ENCODE measurements around the gene NME4.

Gene NME4

GRCh38 chr16:391885-392335 lies 5.1 kb upstream of the NME4 start (continued):
- TF ChIP-seq, protein P1, sequence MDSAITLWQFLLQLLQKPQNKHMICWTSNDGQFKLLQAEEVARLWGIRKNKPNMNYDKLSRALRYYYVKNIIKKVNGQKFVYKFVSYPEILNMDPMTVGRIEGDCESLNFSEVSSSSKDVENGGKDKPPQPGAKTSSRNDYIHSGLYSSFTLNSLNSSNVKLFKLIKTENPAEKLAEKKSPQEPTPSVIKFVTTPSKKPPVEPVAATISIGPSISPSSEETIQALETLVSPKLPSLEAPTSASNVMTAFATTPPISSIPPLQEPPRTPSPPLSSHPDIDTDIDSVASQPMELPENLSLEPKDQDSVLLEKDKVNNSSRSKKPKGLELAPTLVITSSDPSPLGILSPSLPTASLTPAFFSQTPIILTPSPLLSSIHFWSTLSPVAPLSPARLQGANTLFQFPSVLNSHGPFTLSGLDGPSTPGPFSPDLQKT (IDR thresholded peaks at IDR 0.05; ENCODE audit: borderline replicate concordance, low read depth, low read length): no peak
- TF ChIP-seq ZEB2 (tag by site-specific recombination; IDR thresholded peaks at IDR 0.05) (peak; percentile 59; the same call in 1 of the 2 replicates), ZNF76 (tag by site-specific recombination; IDR thresholded peaks at IDR 0.05; ENCODE audit: borderline replicate concordance, low read depth) (peak; percentile 16; the same call in 1 of the 2 replicates), SP3 (tag by site-specific recombination; IDR thresholded peaks at IDR 0.05) (no peak), OSR2 (tag by site-specific recombination; IDR thresholded peaks at IDR 0.05) (no peak), PBX3 (CRISPR knock-in tag; IDR thresholded peaks at IDR 0.05) (no peak), ZNF362 (tag by site-specific recombination; IDR thresholded peaks at IDR 0.05) (no peak), ZNF433 (tag by site-specific recombination; IDR thresholded peaks at IDR 0.05; ENCODE audit: low read depth) (no peak), ZNF214 (tag by site-specific recombination; IDR thresholded peaks at IDR 0.05; ENCODE audit: borderline replicate concordance) (no peak), ZNF146 (tag by site-specific recombination; IDR thresholded peaks at IDR 0.05) (no peak), SETDB1 (IDR thresholded peaks at IDR 0.05; ENCODE audit: insufficient read length, low read length) (peak; percentile 90), ZNF48 (tag by site-specific recombination; IDR thresholded peaks at IDR 0.05) (no peak), ZNF555 (tag by site-specific recombination; conservative IDR thresholded peaks at IDR 0.05) (no peak), ZNF768 (tag by site-specific recombination; IDR thresholded peaks at IDR 0.05) (peak; percentile 64), ZIC2 (tag by site-specific recombination; IDR thresholded peaks at IDR 0.05) (no peak), ZNF549 (tag by site-specific recombination; IDR thresholded peaks at IDR 0.05) (no peak), MYNN (tag by site-specific recombination; IDR thresholded peaks at IDR 0.05; ENCODE audit: borderline replicate concordance) (no peak), HOXC10 (CRISPR knock-in tag; IDR thresholded peaks at IDR 0.05) (no peak), ZNF174 (tag by site-specific recombination; IDR thresholded peaks at IDR 0.05) (no peak), ZNF266 (tag by site-specific recombination; IDR thresholded peaks at IDR 0.05; ENCODE audit: low read depth) (no peak), ZNF416 (tag by site-specific recombination; IDR thresholded peaks at IDR 0.05) (no peak), TCF7L2 (IDR thresholded peaks at IDR 0.05; ENCODE audit: borderline replicate concordance, low read depth, low read length) (no peak), ZNF354C (tag by site-specific recombination; IDR thresholded peaks at IDR 0.05; ENCODE audit: borderline replicate concordance, low read depth) (no peak)
- TF ChIP-seq, protein P2, sequence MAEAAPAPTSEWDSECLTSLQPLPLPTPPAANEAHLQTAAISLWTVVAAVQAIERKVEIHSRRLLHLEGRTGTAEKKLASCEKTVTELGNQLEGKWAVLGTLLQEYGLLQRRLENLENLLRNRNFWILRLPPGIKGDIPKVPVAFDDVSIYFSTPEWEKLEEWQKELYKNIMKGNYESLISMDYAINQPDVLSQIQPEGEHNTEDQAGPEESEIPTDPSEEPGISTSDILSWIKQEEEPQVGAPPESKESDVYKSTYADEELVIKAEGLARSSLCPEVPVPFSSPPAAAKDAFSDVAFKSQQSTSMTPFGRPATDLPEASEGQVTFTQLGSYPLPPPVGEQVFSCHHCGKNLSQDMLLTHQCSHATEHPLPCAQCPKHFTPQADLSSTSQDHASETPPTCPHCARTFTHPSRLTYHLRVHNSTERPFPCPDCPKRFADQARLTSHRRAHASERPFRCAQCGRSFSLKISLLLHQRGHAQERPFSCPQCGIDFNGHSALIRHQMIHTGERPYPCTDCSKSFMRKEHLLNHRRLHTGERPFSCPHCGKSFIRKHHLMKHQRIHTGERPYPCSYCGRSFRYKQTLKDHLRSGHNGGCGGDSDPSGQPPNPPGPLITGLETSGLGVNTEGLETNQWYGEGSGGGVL (tag by site-specific recombination; IDR thresholded peaks at IDR 0.05): no peak
- TF ChIP-seq, protein P3, sequence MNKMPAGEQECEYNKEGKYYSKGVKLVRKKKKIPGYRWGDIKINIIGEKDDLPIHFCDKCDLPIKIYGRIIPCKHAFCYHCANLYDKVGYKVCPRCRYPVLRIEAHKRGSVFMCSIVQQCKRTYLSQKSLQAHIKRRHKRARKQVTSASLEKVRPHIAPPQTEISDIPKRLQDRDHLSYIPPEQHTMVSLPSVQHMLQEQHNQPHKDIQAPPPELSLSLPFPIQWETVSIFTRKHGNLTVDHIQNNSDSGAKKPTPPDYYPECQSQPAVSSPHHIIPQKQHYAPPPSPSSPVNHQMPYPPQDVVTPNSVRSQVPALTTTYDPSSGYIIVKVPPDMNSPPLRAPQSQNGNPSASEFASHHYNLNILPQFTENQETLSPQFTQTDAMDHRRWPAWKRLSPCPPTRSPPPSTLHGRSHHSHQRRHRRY (tag by site-specific recombination; IDR thresholded peaks at IDR 0.05): no peak
- TF ChIP-seq, protein P4, sequence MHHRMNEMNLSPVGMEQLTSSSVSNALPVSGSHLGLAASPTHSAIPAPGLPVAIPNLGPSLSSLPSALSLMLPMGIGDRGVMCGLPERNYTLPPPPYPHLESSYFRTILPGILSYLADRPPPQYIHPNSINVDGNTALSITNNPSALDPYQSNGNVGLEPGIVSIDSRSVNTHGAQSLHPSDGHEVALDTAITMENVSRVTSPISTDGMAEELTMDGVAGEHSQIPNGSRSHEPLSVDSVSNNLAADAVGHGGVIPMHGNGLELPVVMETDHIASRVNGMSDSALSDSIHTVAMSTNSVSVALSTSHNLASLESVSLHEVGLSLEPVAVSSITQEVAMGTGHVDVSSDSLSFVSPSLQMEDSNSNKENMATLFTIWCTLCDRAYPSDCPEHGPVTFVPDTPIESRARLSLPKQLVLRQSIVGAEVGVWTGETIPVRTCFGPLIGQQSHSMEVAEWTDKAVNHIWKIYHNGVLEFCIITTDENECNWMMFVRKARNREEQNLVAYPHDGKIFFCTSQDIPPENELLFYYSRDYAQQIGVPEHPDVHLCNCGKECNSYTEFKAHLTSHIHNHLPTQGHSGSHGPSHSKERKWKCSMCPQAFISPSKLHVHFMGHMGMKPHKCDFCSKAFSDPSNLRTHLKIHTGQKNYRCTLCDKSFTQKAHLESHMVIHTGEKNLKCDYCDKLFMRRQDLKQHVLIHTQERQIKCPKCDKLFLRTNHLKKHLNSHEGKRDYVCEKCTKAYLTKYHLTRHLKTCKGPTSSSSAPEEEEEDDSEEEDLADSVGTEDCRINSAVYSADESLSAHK (tag by site-specific recombination; IDR thresholded peaks at IDR 0.05): no peak
- TF ChIP-seq, protein P5, sequence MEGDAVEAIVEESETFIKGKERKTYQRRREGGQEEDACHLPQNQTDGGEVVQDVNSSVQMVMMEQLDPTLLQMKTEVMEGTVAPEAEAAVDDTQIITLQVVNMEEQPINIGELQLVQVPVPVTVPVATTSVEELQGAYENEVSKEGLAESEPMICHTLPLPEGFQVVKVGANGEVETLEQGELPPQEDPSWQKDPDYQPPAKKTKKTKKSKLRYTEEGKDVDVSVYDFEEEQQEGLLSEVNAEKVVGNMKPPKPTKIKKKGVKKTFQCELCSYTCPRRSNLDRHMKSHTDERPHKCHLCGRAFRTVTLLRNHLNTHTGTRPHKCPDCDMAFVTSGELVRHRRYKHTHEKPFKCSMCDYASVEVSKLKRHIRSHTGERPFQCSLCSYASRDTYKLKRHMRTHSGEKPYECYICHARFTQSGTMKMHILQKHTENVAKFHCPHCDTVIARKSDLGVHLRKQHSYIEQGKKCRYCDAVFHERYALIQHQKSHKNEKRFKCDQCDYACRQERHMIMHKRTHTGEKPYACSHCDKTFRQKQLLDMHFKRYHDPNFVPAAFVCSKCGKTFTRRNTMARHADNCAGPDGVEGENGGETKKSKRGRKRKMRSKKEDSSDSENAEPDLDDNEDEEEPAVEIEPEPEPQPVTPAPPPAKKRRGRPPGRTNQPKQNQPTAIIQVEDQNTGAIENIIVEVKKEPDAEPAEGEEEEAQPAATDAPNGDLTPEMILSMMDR (tag by site-specific recombination; IDR thresholded peaks at IDR 0.05): peak; percentile 67
- TF ChIP-seq, protein P6, sequence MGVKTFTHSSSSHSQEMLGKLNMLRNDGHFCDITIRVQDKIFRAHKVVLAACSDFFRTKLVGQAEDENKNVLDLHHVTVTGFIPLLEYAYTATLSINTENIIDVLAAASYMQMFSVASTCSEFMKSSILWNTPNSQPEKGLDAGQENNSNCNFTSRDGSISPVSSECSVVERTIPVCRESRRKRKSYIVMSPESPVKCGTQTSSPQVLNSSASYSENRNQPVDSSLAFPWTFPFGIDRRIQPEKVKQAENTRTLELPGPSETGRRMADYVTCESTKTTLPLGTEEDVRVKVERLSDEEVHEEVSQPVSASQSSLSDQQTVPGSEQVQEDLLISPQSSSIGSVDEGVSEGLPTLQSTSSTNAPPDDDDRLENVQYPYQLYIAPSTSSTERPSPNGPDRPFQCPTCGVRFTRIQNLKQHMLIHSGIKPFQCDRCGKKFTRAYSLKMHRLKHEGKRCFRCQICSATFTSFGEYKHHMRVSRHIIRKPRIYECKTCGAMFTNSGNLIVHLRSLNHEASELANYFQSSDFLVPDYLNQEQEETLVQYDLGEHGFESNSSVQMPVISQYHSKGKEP (tag by site-specific recombination; IDR thresholded peaks at IDR 0.05): no peak
